ELF-1 (cell line): ENCODE data around the gene MEF2B.

Experiments
- DNase-seq: peaks from one replicate; pipeline ENCODE4 v3.0.0-alpha.2; 2016; ENCODE audit warnings: low read depth, low spot score

MEF2B gene

GRCh38 chr19:19170053-19170872 lies at the start of gene MEF2B:
TSS of gene MEF2B (minus strand) at chr19:19170263. CDS start at chr19:19150735, 19,528 bp downstream.
- peak; percentile 86 for DNase-seq

- no peak for DNase-seq
These were observed 48.8 kb upstream of the MEF2B start for GRCh38 chr19:19218911-19219310.

GRCh38 chr19:19217099-19217498 lies 47.0 kb upstream of the MEF2B start:
- no peak for DNase-seq

GRCh38 chr19:19215792-19216191 lies 45.7 kb upstream of the MEF2B start:
- no peak for DNase-seq

- DNase-seq: peak; percentile 86
These were observed 44.8 kb upstream of the MEF2B start for GRCh38 chr19:19214892-19215291.

- no peak for DNase-seq
These were observed 44.1 kb upstream of the MEF2B start for GRCh38 chr19:19214159-19214490.

GRCh38 chr19:19213426-19214158 lies 43.5 kb upstream of the MEF2B start:
- DNase-seq: no peak

GRCh38 chr19:19212916-19213315 lies 42.9 kb upstream of the MEF2B start:
- DNase-seq: no peak

GRCh38 chr19:19211499-19212420 lies 41.7 kb upstream of the MEF2B start, which contains the start of gene NCAN:
TSS of gene NCAN (plus strand) at chr19:19211958. CDS start at chr19:19216954, 4,996 bp downstream.
- DNase-seq: peak; percentile 51

GRCh38 chr19:19209372-19209771 lies 39.3 kb upstream of the MEF2B start:
- DNase-seq: no peak

GRCh38 chr19:19207637-19208572 lies 37.8 kb upstream of the MEF2B start:
- no peak for DNase-seq

- DNase-seq: no peak
These were observed 36.9 kb upstream of the MEF2B start for GRCh38 chr19:19206938-19207337.

GRCh38 chr19:19205416-19206410 lies 35.6 kb upstream of the MEF2B start:
- no peak for DNase-seq

- peak; percentile 41 for DNase-seq
These were observed 34.1 kb upstream of the MEF2B start for GRCh38 chr19:19204181-19204580.

- peak; percentile 88 for DNase-seq
These were observed 33.2 kb upstream of the MEF2B start, which contains the start of gene NR2C2AP for GRCh38 chr19:19203012-19203856. TSS of gene NR2C2AP (minus strand) at chr19:19203414. CDS start at chr19:19203060, 354 bp downstream.

- peak; percentile 37 for DNase-seq
These were observed 32.6 kb upstream of the MEF2B start for GRCh38 chr19:19202707-19203011.

- no peak for DNase-seq
These were observed 31.9 kb upstream of the MEF2B start for GRCh38 chr19:19201697-19202630.
